Hematopoietic multipotent progenitor cell treated with erythropoietin and hydrocortisone succinate and interleukin-3 and kit ligand, for 4 days (in vitro differentiated cells): ENCODE data around the gene WDR83.
"Not testable (repeated sequence)": the region's sequence is repeated elsewhere in the genome, so short reads cannot be mapped to it uniquely, and the experiment has no call there.

Experiments
- DNase-seq: peaks from one replicate; pipeline ENCODE4 v3.0.0-alpha.2; 2015

Gene WDR83, protein sequence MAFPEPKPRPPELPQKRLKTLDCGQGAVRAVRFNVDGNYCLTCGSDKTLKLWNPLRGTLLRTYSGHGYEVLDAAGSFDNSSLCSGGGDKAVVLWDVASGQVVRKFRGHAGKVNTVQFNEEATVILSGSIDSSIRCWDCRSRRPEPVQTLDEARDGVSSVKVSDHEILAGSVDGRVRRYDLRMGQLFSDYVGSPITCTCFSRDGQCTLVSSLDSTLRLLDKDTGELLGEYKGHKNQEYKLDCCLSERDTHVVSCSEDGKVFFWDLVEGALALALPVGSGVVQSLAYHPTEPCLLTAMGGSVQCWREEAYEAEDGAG

GRCh38 chr19:12666265-12667048 is at the start of gene WDR83, which contains the start of gene MAN2B1:
TSS of gene WDR83 (plus strand) at chr19:12666807. CDS start at chr19:12669791, 2,984 bp downstream.
TSS of gene MAN2B1 (minus strand) at chr19:12666742. CDS start at chr19:12666701, 41 bp downstream.
- peak; percentile 92 for DNase-seq

DNA sequence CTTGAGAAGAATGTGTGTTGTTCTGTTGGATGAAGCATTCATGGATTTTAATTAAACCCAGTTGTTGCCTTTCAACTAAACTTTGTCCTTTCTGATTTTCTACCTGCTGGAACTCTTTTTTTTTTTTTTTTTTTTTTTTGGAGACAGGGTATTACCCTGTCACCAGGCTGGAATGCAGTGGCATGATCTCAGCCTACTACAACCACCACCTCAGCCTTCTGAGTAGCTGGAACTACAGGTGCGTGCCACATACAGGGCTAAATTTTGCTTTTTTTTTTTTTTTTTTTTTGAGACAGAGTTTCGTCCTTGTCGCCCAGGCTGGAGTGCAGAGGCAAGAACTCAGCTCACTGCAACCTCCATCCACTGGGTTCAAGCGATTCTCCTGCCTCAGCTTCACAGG is 49.0 kb upstream of the WDR83 start:
- no peak for DNase-seq

GRCh38 chr19:12621253-12622024 is 45.2 kb upstream of the WDR83 start:
- not testable (repeated sequence) for DNase-seq

DNA sequence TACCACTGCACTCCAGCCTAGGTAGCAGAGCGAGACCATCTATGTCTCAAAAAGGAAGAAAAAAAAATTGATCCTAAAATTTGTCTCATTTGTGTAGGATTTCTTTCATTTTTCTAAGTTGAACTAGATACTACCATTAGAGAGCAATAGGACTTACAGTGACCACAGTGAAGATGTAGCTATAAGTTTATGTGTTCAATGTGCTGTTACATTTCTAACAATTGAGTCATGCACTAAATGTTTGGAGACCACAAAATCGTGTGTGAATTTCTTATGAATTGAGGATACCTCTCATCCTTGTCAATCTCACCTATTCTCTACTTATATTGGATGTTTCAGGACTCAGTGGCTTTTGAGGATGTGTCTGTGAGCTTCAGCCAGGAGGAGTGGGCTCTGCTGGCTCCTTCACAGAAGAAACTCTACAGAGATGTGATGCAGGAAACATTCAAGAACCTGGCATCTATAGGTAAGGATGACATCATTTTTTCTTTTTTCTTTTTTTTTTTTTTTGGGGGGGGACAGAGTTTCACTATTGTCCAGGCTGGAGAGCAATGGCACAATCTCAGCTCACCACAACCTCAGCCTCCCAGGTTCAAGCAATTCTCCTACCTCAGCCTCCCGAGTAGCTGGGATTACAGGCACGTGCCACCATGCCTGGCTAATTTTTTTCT is 43.1 kb upstream of the WDR83 start:
- no peak for DNase-seq

- DNase-seq: no peak
Measured at GRCh38 chr19:12626958-12627357, 39.6 kb upstream of the WDR83 start.

- DNase-seq: no peak
Measured at GRCh38 chr19:12628040-12629022, 38.3 kb upstream of the WDR83 start.

- no peak for DNase-seq
Measured at GRCh38 chr19:12629215-12629614, 37.4 kb upstream of the WDR83 start.

DNA sequence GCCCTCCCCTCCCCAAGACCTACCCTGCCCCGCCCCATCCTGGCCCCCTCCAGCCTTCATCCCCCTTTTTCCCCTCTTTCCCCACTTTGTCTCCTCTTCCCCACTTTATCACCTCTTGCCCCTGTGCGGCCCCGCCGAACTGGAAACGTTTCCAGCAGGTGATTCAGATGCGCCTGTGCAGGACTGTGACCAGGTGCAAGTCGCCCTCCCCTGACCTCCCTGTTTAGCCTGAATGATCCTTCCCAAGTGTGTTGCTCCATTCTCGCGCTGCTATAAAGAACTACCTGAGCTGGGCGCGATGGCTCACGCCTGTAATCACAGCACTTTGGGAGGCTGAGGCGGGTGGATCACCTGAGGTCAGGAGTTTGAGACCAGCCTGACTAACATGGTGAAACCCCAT is 30.0 kb upstream of the WDR83 start:
- no peak for DNase-seq

- DNase-seq: no peak
Measured at GRCh38 chr19:12638611-12639182, 27.9 kb upstream of the WDR83 start.

- DNase-seq: peak; percentile 96
Measured at GRCh38 chr19:12639901-12640613, 26.6 kb upstream of the WDR83 start.

DNA sequence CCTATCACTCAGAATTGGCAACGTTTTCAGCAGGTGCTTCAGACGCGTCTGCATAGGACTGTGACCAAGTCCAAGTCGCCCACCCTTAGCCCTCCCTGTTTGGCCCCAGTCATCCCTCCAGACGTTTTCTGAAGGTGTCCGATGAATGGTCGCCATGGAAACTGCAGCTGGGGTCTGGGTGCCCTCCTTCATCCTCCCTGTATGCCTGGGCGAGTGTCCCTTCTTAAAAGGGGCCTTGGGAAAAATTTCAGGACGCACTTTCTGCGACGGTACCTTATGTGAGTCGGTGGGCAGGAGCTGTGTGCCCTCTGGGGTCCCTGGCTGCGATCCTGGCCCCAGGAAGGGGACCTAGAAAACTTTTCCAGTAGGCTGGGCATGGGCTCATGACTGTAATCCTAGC is 25.2 kb upstream of the WDR83 start:
- no peak for DNase-seq

- no peak for DNase-seq
Measured at GRCh38 chr19:12642506-12642905, 24.1 kb upstream of the WDR83 start.

DNA sequence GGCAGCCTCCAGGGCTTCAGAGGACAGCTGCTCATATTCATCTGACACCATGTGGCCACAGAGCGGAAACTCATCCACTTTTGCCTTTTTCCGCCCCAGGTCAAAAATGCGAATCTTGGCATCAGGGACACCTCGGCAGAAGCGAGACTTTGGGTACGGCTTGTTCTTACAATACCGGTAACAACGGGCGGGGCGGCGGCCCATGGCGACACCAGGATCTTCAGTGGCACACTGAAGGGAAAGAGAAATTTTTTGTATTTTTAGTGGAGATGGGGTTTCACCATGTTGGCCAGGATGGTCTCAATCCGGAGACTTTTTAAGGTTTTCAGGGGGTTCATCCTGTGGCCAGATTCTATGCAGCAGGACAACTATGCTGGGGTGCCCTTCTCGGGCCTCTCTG is 22.9 kb upstream of the WDR83 start:
- DNase-seq: not testable (repeated sequence)

DNA sequence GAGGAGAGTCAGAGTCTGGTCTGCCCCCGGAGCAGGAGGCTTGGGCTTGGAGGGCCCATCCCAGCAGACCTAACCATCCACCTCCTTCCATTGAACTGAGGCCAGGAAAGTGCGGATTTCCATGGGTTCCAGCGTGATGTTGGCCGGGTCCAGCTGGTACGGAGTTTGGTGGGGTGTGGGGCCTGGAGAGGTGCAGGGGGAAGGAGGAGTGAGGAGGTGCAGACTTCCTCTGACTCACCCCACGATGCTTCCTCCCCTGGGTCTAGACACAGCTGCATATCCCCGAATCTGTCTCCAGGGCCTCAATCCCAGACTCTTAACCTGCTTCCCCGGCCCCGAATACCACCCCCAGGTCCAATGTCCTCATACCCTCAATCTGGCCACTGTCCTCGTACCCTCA is 20.1 kb upstream of the WDR83 start:
- DNase-seq: no peak

DNA sequence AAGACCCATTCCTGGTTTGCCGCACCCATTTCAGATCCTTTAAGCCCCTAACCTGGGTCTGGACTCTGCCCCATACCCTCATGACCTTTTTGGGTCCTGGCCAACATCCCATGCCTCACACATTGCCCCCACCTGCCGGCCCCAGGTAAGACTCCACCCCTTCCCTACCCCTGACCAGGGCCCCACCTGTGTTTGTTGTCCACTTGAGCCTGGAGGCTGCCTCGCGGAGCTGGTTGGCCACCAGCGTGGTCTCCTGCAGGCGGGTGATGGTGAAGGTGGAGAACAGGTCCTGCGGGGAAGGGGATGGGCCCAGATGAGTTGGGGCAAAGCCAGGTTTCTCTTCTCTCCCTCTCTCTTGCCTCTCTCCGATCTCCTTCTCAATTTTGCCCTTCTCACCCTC is 19.6 kb upstream of the WDR83 start:
- DNase-seq: no peak

- DNase-seq: peak; percentile 73
Measured at GRCh38 chr19:12647490-12648071, 19.0 kb upstream of the WDR83 start.

GRCh38 chr19:12648088-12648487 is 18.5 kb upstream of the WDR83 start:
- no peak for DNase-seq

DNA sequence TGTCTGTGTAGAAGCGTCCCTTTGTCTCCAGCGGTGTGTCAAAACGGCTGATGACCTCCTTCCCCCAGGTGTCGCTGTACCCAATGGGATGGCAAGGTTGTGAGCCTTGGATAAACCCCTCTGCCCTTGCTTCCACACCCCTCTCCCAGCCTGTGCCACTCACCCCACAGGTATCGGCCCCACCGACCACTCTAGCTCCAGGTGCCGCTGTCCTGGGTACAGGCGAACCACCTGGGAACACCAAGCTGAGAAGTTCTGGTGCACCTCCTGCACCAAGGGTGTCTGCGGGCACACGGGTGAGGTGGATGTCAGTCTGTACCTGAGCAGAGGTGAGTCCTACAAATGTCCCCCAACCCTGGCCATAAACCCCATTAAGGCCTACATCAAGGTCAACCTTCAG is 16.7 kb upstream of the WDR83 start:
- DNase-seq: no peak

DNA sequence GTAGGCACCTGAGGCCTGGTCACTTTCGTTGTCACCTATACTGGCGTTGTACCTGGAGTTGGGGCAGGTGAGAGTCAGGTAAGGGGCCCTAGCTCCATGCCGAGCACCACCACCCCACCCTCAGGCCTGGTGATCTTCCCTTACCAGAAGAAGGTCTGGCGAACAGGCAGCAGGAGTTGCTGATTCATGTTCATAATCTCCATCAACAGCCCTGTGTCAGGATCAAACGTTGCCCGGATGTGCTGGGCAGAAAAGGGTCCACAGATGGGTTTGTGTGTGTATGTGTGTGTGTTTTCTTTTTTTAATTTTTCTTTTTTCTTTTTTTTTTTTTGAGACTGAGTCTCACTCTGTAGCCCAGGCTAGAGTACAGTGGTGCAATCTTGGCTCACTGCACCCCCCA is 14.4 kb upstream of the WDR83 start:
- no peak for DNase-seq

- DNase-seq: no peak
Measured at GRCh38 chr19:12655546-12655945, 11.1 kb upstream of the WDR83 start.
